Hepatic stellate cell (primary cell): ENCODE data around the gene ZNF98.

Source experiments
- DNase-seq: peaks from one replicate; pipeline ENCODE4 v3.0.0; 2011; ENCODE audit warnings: low spot score

Gene ZNF98

DNA sequence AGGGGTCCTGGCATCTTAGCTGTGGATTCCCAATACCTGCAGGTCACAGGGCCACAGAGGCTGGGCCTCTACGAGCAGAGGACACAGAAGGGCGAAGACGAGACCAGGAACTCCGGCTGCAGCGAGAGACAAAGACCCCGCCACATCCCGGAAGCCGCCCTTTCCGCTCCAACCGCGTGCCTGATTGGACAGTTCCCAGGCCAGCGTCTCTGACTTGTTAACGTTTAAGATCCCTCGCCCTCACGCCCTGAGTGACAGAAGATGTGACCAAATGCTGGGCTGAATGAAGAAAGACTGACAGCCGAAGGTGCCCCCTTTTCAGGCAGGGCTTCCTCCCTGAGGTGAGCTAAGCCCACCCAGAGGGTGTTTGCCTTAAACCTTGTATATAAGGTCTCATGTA, at the start of gene ZNF98:
Gene ZNF98, minus strand, starts transcription at position 136 of the 400 bp plus-strand sequence. Its CDS starts 122 bp downstream, at position 14.
- DNase-seq, result no peak

- DNase-seq, result no peak
These were observed 24.5 kb upstream of the ZNF98 start for GRCh38 chr19:22446605-22447004.

GRCh38 chr19:22438011-22438410, 15.9 kb upstream of the ZNF98 start:
- no peak for DNase-seq

- no peak for DNase-seq
These were observed 6.1 kb upstream of the ZNF98 start for GRCh38 chr19:22427960-22428913.

DNA sequence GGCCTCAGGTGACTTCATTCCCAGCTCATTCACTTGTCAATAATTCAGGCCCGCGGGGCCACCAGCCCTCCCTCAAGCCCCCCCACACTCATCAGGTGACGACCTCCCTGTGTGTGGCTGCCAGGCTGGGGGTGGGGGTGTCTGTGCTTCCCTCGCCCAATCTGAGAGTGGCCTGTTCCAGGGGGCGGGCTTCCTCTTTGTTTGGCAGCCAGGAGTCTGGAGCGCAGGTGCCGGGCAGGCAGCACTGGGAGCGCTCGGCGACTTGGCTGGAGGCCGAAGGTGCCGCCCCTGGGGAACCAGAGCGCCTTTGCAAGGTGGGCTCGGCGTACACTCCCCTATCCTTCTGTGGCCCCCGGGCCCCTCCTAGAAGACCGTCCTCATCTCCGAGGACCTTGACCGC, 5.4 kb upstream of the ZNF98 start:
- no peak for DNase-seq

- no peak for DNase-seq
These were observed 4.8 kb upstream of the ZNF98 start for GRCh38 chr19:22426901-22427300.

DNA sequence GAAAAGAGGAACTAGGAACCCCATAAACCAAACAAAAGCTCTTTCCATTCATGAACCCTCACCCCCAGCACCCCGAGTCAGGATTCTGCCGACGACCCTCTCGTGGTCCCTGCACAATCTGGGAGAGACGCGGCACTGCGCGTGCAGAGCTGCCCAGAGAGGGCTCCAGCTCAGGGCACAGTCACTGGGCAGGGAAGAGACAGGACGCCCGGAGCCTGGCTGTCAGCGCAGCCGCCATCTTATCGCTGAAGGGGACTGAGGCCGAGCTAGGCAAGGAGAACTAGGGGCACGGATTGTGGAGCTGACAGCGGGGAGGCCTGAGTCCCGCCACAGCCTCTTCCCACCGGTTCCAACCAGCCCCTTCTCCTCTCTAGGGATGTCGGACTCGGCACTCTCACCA, 349 bp downstream of the ZNF98 start:
- DNase-seq, result no peak

DNA sequence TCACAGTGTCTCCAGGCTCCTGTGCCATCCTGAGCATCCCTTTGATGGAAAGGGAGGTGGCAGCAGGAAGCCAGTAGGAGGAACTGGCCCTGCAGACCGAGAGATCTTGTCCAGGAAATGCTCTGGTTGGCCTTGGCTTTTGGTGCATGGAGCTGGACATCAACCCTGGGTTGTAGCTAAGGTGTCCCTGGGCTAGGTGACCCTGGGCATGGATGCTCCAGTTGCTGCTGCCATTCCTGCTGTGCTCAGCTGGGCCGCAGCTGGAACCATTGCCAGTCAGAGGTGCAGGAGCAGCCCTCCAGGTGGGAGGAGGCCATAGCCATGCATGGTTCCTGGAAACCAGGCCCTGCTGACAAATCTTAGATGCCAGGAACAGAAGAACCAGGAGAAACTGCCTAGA, 67.5 kb downstream of the ZNF98 start:
- DNase-seq, result no peak
